HCT116 (cell line): ENCODE results near the gene MSMP. TPM values are rescaled to one million over a fixed set of nuclear protein-coding genes. Genes with fewer than 3 reads are reported as not detected.

ENCODE experiments used
- ATAC-seq: fragments of 200-7000 bp; cut with Tn5 transposase; 2 replicates; pipeline ENCODE4 v1.9.1; 2020; ENCODE audit warnings: mild to moderate bottlenecking, moderate library complexity
- BruUV-seq: library from RNA; stranded (reverse); fragments of 400-500 nt; replicated peaks from 2 replicates; lab custom pipeline; 2021; lab: Mats Ljungman, UMichigan
- CTCF ChIA-PET: fragments of 300-600 bp; sonication (Branson Sonifier 250); formaldehyde crosslinking; loops from one replicate; lab custom pipeline; 2021; ENCODE audit warnings: antibody characterized with exemption; lab: Charles Lee
- POLR2A ChIA-PET: fragments of 300-600, 350-600 bp; sonication (Branson Sonifier 250); formaldehyde crosslinking; loops from one replicate; lab custom pipeline; 2021; ENCODE audit warnings: antibody characterized with exemption; lab: Charles Lee
- RAD21 ChIA-PET, 2 experiments: fragments of 300-600 bp; sonication (Branson Sonifier 250); formaldehyde crosslinking; loops; one replicate each; lab custom pipeline; 2023; ENCODE audit warnings: low total read pairs in 2 of 2; ENCODE audit not compliant: uncharacterized antibody in 2 of 2, unreplicated experiment in 2 of 2, low non-redundant PET in 1 of 2; lab: Charles Lee
- DNase-seq: peaks from one replicate; pipeline ENCODE4 v3.0.0-alpha.2; 2010; ENCODE audit warnings: low read depth, low spot score
- H2AFZ ChIP-seq: fragments of 200-600 bp; shearing (Covaris generic), sonication (generic); 2 replicates; pipeline ENCODE4 v1.6.1; 2017; ENCODE audit warnings: low read depth, mixed run types, mixed read lengths, antibody characterized with exemption, low read length; ENCODE audit not compliant: poor library complexity, severe bottlenecking
- H3K27ac ChIP-seq: 2 replicates; pipeline ENCODE4 v1.5.1; 2012; ENCODE audit warnings: low read depth, low read length
- H3K27me3 ChIP-seq: fragments of 200-600 bp; sonication (generic); 2 replicates; pipeline ENCODE4 v1.6.1; 2016; ENCODE audit warnings: mixed run types, low read length, mixed read lengths; ENCODE audit not compliant: insufficient read depth
- H3K36me3 ChIP-seq, 2 experiments: fragments of 200-500 bp in 1 of 2; fragments of 200-600 bp in 1 of 2; sonication (Bioruptor generic) in 1 of 2; sonication (generic) in 1 of 2; 2 replicates each; pipeline versions ENCODE4 v1.5.1 to v1.6.1; 2014 to 2016; ENCODE audit warnings: low read length in 2 of 2, inconsistent platforms in 1 of 2, mixed read lengths in 1 of 2, mixed run types in 1 of 2; ENCODE audit not compliant: insufficient read depth in 2 of 2, control insufficient read depth in 1 of 2
- H3K4me1 ChIP-seq, 2 experiments: fragments of 200-600 bp in 1 of 2; sonication (generic) in 1 of 2; 2 replicates each; pipeline versions ENCODE4 v1.5.1 to v1.6.1; 2012 to 2017; ENCODE audit warnings: low read length in 2 of 2, inconsistent platforms in 1 of 2, mild to moderate bottlenecking in 1 of 2, mixed read lengths in 1 of 2, mixed run types in 1 of 2, moderate library complexity in 1 of 2; ENCODE audit not compliant: insufficient read depth in 2 of 2, control insufficient read depth in 1 of 2
- H3K4me2 ChIP-seq: fragments of 200-600 bp; sonication (generic); 2 replicates; pipeline ENCODE4 v1.6.1; 2017; ENCODE audit warnings: mixed run types, low read length, mixed read lengths
- H3K4me3 ChIP-seq, 2 experiments: fragments of 200-600 bp in 1 of 2; sonication (generic) in 1 of 2; replicated peaks in 1 of 2; 2 replicates each; pipeline ENCODE4 v1.5.1; 2011 to 2016; ENCODE audit warnings: low read length in 2 of 2, control low read depth in 1 of 2, low read depth in 1 of 2, mild to moderate bottlenecking in 1 of 2, mixed read lengths in 1 of 2, mixed run types in 1 of 2
- H3K79me2 ChIP-seq: fragments of 200-600 bp; sonication (generic); 2 replicates; pipeline ENCODE4 v1.6.1; 2017; ENCODE audit warnings: mild to moderate bottlenecking, mixed run types, low read length, moderate library complexity, mixed read lengths; ENCODE audit not compliant: insufficient read depth
- H3K9ac ChIP-seq: fragments of 200-600 bp; sonication (generic); 2 replicates; pipeline ENCODE4 v1.6.1; 2016; ENCODE audit warnings: low read length, mixed read lengths
- H3K9me2 ChIP-seq: fragments of 200-600 bp; sonication (generic), shearing (Covaris generic); 2 replicates; pipeline ENCODE4 v1.6.1; 2017; ENCODE audit warnings: mixed run types, mild to moderate bottlenecking, moderate library complexity; ENCODE audit not compliant: insufficient read depth
- H3K9me3 ChIP-seq, 2 experiments: fragments of 200-500 bp in 1 of 2; fragments of 200-600 bp in 1 of 2; sonication (Bioruptor generic) in 1 of 2; sonication (generic) in 1 of 2; 2 replicates each; pipeline ENCODE4 v1.6.1; 2014 to 2017; ENCODE audit warnings: low read length in 2 of 2, mixed read lengths in 2 of 2, inconsistent platforms in 1 of 2, low read depth in 1 of 2, mild to moderate bottlenecking in 1 of 2, mixed run types in 1 of 2, moderate library complexity in 1 of 2; ENCODE audit not compliant: control insufficient read depth in 1 of 2, insufficient read depth in 1 of 2
- H4K20me1 ChIP-seq: fragments of 200-600 bp; sonication (generic), shearing (Covaris generic); 2 replicates; pipeline ENCODE4 v1.6.1; 2017; ENCODE audit warnings: mixed run types, mild to moderate bottlenecking, moderate library complexity; ENCODE audit not compliant: insufficient read depth
- ZFX ChIP-seq: fragments of 450-650 bp; IDR thresholded peaks from 2 replicates; pipeline ENCODE4 v1.6.1; 2017
- intact Hi-C: fragments of 100-400 bp; cut with micrococcal nuclease; formaldehyde crosslinking; loops from 2 replicates; pipeline ENCODE4 v1.10.0; 2022
- microRNA-seq: library from miRNA; unstranded; fragments of <30 nt; microRNA quantifications from one replicate; pipeline ENCODE4, GENCODE V29; 2016; ENCODE audit warnings: borderline number of aligned reads
- total RNA-seq: library from RNA; stranded (reverse); gene quantifications from one replicate; pipeline ENCODE4 v1.2.1, GENCODE V29; 2021; ENCODE audit not compliant: unreplicated experiment

The MSMP gene
- total RNA-seq, 1 experiment from 2014 or later, result 1.2 TPM

- intact Hi-C loops, result no loop called here
- Histone ChIP-seq H3K9me2 (no peaks in the 10 kb centered on the region), H3K9ac (no peak overlapping the region), H3K27me3 (no peaks in the 10 kb centered on the region), H3K9me3 (no peaks in the 10 kb centered on the region), H3K27ac (no peak overlapping the region), H3K4me1 (no peaks in the 10 kb centered on the region), H4K20me1 (no peaks in the 10 kb centered on the region), H3K36me3 (peaks cover 65 to 80% of the 10 kb centered on the region in 2 experiments), H2AFZ (no peak overlapping the region), H3K79me2 (no peaks in the 10 kb centered on the region), H3K4me2 (no peak overlapping the region), H3K4me3 (no peak overlapping the region)
- ChIA-PET POLR2A (no interaction called here), CTCF (no interaction called here), RAD21 (no interaction called here)
- TSS peak; percentile 44 for BruUV-seq
- no peak for TF ChIP-seq ZFX
- DNase-seq (no peak), ATAC-seq (no peak)
These were observed 50.0 kb downstream of the MSMP start for GRCh38 chr9:35703906-35704672.

Small RNA genes within 50 kb of the gene (microRNA-seq; reads per million reads assigned to microRNA genes)
- gene MIR6852 (not detected), gene MIR6853 (not detected)

Other genes with a start within 250 kb of the MSMP start
- gene TESK1, start 149.0 kb downstream of the MSMP start, total RNA-seq, result 26.6 TPM
- gene CD72, start 135.9 kb downstream of the MSMP start, total RNA-seq, result 1.6 TPM
- not detected for gene SIT1, start 103.3 kb downstream of the MSMP start, total RNA-seq
- 30,969 TPM for gene RMRP, start 96.3 kb downstream of the MSMP start, total RNA-seq
- gene CCDC107, start 96.0 kb downstream of the MSMP start, total RNA-seq, result 11.1 TPM
- gene ARHGEF39, start 89.1 kb downstream of the MSMP start, total RNA-seq, result 29.8 TPM
- gene CA9, start 80.3 kb downstream of the MSMP start, total RNA-seq, result 8.5 TPM
- 278 TPM for gene TPM2, start 64.4 kb downstream of the MSMP start, total RNA-seq
- 144 TPM for gene TLN1, start 22.1 kb downstream of the MSMP start, total RNA-seq
- gene CREB3, start 21.6 kb downstream of the MSMP start, total RNA-seq, result 22.3 TPM
- 63.6 TPM for gene GBA2, start 5.0 kb downstream of the MSMP start, total RNA-seq
- gene RGP1, start 5.0 kb downstream of the MSMP start, total RNA-seq, result 32.6 TPM
- 18.8 TPM for gene NPR2, start 37.3 kb upstream of the MSMP start, total RNA-seq
- gene SPAG8, start 58.0 kb upstream of the MSMP start, total RNA-seq, result 0.39 TPM
- gene HINT2, start 60.8 kb upstream of the MSMP start, total RNA-seq, result 49.0 TPM
- not detected for gene FAM221B, start 74.5 kb upstream of the MSMP start, total RNA-seq
- 7.2 TPM for gene TMEM8B, start 75.0 kb upstream of the MSMP start, total RNA-seq
- gene OR13J1, start 116.1 kb upstream of the MSMP start, total RNA-seq, result not detected
- 0.32 TPM for gene HRCT1, start 151.9 kb upstream of the MSMP start, total RNA-seq
- gene SPAAR, start 155.2 kb upstream of the MSMP start, total RNA-seq, result not detected
- gene OR2S2, start 203.9 kb upstream of the MSMP start, total RNA-seq, result not detected